ENCODE measurements around the gene DIS3L2.
"Not testable (repeated sequence)": the region's sequence is repeated elsewhere in the genome, so short reads cannot be mapped to it uniquely, and the experiment has no call there.

DIS3L2 gene

GRCh38 chr2:232323328-232323650, 361.8 kb downstream of the DIS3L2 start:
- Histone ChIP-seq H3K4ac (ENCODE audit: low read depth, low read length) (no peak overlapping the region), H3K79me1 (ENCODE audit: low read length) (no peaks in the 10 kb centered on the region), H2BK5ac (ENCODE audit: low read length) (no peak overlapping the region), H3K18ac (ENCODE audit: low read length) (no peak overlapping the region), H3K79me2 (ENCODE audit: control insufficient read depth, insufficient read depth, low read length) (no peaks in the 10 kb centered on the region), H3K27me3 (ENCODE audit: insufficient read depth, low read length, poor library complexity) (no peaks in the 10 kb centered on the region), H3K4me3 (ENCODE audit: low read length) (no peak overlapping the region), H3K9ac (ENCODE audit: low read length) (no peak overlapping the region), H3K4me2 (ENCODE audit: low read length) (no peak overlapping the region), H2BK120ac (ENCODE audit: low read depth, low read length) (no peak overlapping the region), H3K56ac (ENCODE audit: low read length) (no peak overlapping the region), H4K5ac (ENCODE audit: low read length) (no peak overlapping the region), H3K27ac (ENCODE audit: low read depth, low read length) (no peak overlapping the region), H3K36me3 (ENCODE audit: control insufficient read depth, insufficient read depth, low read length) (no peaks in the 10 kb centered on the region), H3K4me1 (ENCODE audit: control insufficient read depth, low read depth, low read length) (peaks cover 3% of the 10 kb centered on the region), H3K23ac (ENCODE audit: low read length) (no peak overlapping the region), H2BK15ac (replicated peaks; ENCODE audit: low read depth) (no peak overlapping the region), H4K8ac (ENCODE audit: low read depth, low read length) (no peak overlapping the region), H2AK5ac (ENCODE audit: low read length) (no peak overlapping the region)
- no peak for DNase-seq
- WGBS (ENCODE audit: extremely low coverage, insufficient coverage, low lambda C conversion rate), result no CpG with 5 or more reads among the region's 4 CpGs

DNA sequence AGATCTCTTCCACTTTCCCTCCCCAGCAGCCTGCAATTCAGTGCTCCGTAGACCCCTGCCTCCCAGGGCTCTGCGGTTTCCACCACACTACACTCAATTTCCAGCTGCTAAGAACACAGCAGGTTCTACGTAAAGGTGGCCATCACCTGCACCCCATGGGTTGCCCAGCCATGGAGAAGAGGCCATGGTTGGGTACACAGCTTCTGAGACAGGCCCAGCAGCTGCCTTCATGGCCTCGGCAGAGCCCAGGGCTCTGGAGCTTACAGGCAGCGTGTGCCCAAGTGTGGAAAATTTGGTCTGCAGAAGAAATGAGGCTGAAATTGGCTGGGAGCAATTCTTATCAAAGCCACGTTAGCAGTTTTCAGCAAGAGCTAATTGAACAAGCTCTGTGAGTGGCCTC, 362.5 kb downstream of the DIS3L2 start:
- H2BK120ac ChIP-seq (ENCODE audit: low read depth, low read length); H3K27ac ChIP-seq (ENCODE audit: low read depth, low read length); H3K27me3 ChIP-seq (ENCODE audit: insufficient read depth, low read length, poor library complexity); H4K8ac ChIP-seq (ENCODE audit: low read depth, low read length); H3K4me2 ChIP-seq (ENCODE audit: low read length); H4K5ac ChIP-seq (ENCODE audit: low read length); H2BK5ac ChIP-seq (ENCODE audit: low read length); H3K56ac ChIP-seq (ENCODE audit: low read length); H3K79me1 ChIP-seq (ENCODE audit: low read length); DNase-seq; H3K4me1 ChIP-seq (ENCODE audit: control insufficient read depth, low read depth, low read length); H3K4me3 ChIP-seq (ENCODE audit: low read length); H3K36me3 ChIP-seq (ENCODE audit: control insufficient read depth, insufficient read depth, low read length); H3K9ac ChIP-seq (ENCODE audit: low read length); H3K79me2 ChIP-seq (ENCODE audit: control insufficient read depth, insufficient read depth, low read length); H3K4ac ChIP-seq (ENCODE audit: low read depth, low read length); H2AK5ac ChIP-seq (ENCODE audit: low read length); H2BK15ac ChIP-seq (replicated peaks; ENCODE audit: low read depth); H3K23ac ChIP-seq (ENCODE audit: low read length); H3K18ac ChIP-seq (ENCODE audit: low read length): not testable (repeated sequence)
- no CpG with 5 or more reads among the region's 6 CpGs for whole genome bisulfite sequencing (ENCODE audit: extremely low coverage, insufficient coverage, low lambda C conversion rate)

GRCh38 chr2:232324778-232325177, 363.3 kb downstream of the DIS3L2 start:
- WGBS (ENCODE audit: extremely low coverage, insufficient coverage, low lambda C conversion rate), result no CpG with 5 or more reads among the region's 4 CpGs
- no peak overlapping the region for H2BK120ac ChIP-seq (ENCODE audit: low read depth, low read length)
- H3K4me1 ChIP-seq (ENCODE audit: control insufficient read depth, low read depth, low read length), result peaks cover 3% of the 10 kb centered on the region
- H2BK15ac ChIP-seq (replicated peaks; ENCODE audit: low read depth), result no peak overlapping the region
- H4K5ac ChIP-seq (ENCODE audit: low read length), result no peak overlapping the region
- no peak overlapping the region for H3K56ac ChIP-seq (ENCODE audit: low read length)
- no peak for DNase-seq
- H4K8ac ChIP-seq (ENCODE audit: low read depth, low read length), result no peak overlapping the region
- no peak overlapping the region for H3K4me2 ChIP-seq (ENCODE audit: low read length)
- no peak overlapping the region for H2BK5ac ChIP-seq (ENCODE audit: low read length)
- H3K27me3 ChIP-seq (ENCODE audit: insufficient read depth, low read length, poor library complexity), result no peaks in the 10 kb centered on the region
- no peak overlapping the region for H3K4ac ChIP-seq (ENCODE audit: low read depth, low read length)
- no peak overlapping the region for H3K18ac ChIP-seq (ENCODE audit: low read length)
- no peak overlapping the region for H3K9ac ChIP-seq (ENCODE audit: low read length)
- no peak overlapping the region for H3K23ac ChIP-seq (ENCODE audit: low read length)
- H3K4me3 ChIP-seq (ENCODE audit: low read length), result no peak overlapping the region
- H3K36me3 ChIP-seq (ENCODE audit: control insufficient read depth, insufficient read depth, low read length), result no peaks in the 10 kb centered on the region
- no peaks in the 10 kb centered on the region for H3K79me2 ChIP-seq (ENCODE audit: control insufficient read depth, insufficient read depth, low read length)
- H3K79me1 ChIP-seq (ENCODE audit: low read length), result no peaks in the 10 kb centered on the region
- H3K27ac ChIP-seq (ENCODE audit: low read depth, low read length), result no peak overlapping the region
- no peak overlapping the region for H2AK5ac ChIP-seq (ENCODE audit: low read length)

- Histone ChIP-seq H2BK15ac (replicated peaks; ENCODE audit: low read depth) (no peak overlapping the region), H4K8ac (ENCODE audit: low read depth, low read length) (no peak overlapping the region), H2BK5ac (ENCODE audit: low read length) (no peak overlapping the region), H3K79me1 (ENCODE audit: low read length) (no peaks in the 10 kb centered on the region), H3K56ac (ENCODE audit: low read length) (no peak overlapping the region), H3K36me3 (ENCODE audit: control insufficient read depth, insufficient read depth, low read length) (no peaks in the 10 kb centered on the region), H4K5ac (ENCODE audit: low read length) (no peak overlapping the region), H3K4me2 (ENCODE audit: low read length) (no peak overlapping the region), H3K23ac (ENCODE audit: low read length) (no peak overlapping the region), H3K27ac (ENCODE audit: low read depth, low read length) (no peak overlapping the region), H3K9ac (ENCODE audit: low read length) (no peak overlapping the region), H3K4ac (ENCODE audit: low read depth, low read length) (no peak overlapping the region), H3K4me3 (ENCODE audit: low read length) (no peak overlapping the region), H3K18ac (ENCODE audit: low read length) (no peak overlapping the region), H3K4me1 (ENCODE audit: control insufficient read depth, low read depth, low read length) (peaks cover 3% of the 10 kb centered on the region), H3K79me2 (ENCODE audit: control insufficient read depth, insufficient read depth, low read length) (no peaks in the 10 kb centered on the region), H2AK5ac (ENCODE audit: low read length) (no peak overlapping the region), H3K27me3 (ENCODE audit: insufficient read depth, low read length, poor library complexity) (no peaks in the 10 kb centered on the region), H2BK120ac (ENCODE audit: low read depth, low read length) (no peak overlapping the region)
- no CpG with 5 or more reads among the region's 24 CpGs for WGBS (ENCODE audit: extremely low coverage, insufficient coverage, low lambda C conversion rate)
- peak; percentile 58 for DNase-seq
Measured at GRCh38 chr2:232325324-232326273, 364.1 kb downstream of the DIS3L2 start.

- H3K4me3 ChIP-seq (ENCODE audit: low read length); H3K27ac ChIP-seq (ENCODE audit: low read depth, low read length); H3K79me1 ChIP-seq (ENCODE audit: low read length); H2AK5ac ChIP-seq (ENCODE audit: low read length); H2BK120ac ChIP-seq (ENCODE audit: low read depth, low read length); H3K4ac ChIP-seq (ENCODE audit: low read depth, low read length); H3K23ac ChIP-seq (ENCODE audit: low read length); H4K8ac ChIP-seq (ENCODE audit: low read depth, low read length); H3K36me3 ChIP-seq (ENCODE audit: control insufficient read depth, insufficient read depth, low read length); H3K18ac ChIP-seq (ENCODE audit: low read length); H3K9ac ChIP-seq (ENCODE audit: low read length); H3K79me2 ChIP-seq (ENCODE audit: control insufficient read depth, insufficient read depth, low read length); H3K27me3 ChIP-seq (ENCODE audit: insufficient read depth, low read length, poor library complexity); H3K56ac ChIP-seq (ENCODE audit: low read length); DNase-seq; H2BK15ac ChIP-seq (replicated peaks; ENCODE audit: low read depth); H3K4me1 ChIP-seq (ENCODE audit: control insufficient read depth, low read depth, low read length); H2BK5ac ChIP-seq (ENCODE audit: low read length); H4K5ac ChIP-seq (ENCODE audit: low read length); H3K4me2 ChIP-seq (ENCODE audit: low read length): not testable (repeated sequence)
- WGBS (ENCODE audit: extremely low coverage, insufficient coverage, low lambda C conversion rate), result no CpG with 5 or more reads among the region's 12 CpGs
Measured at GRCh38 chr2:232326274-232327104, 365.0 kb downstream of the DIS3L2 start.
